Heart right ventricle (tissue), 16 donors: ENCODE data around the gene NHLRC4. TPM values are rescaled to one million over a fixed set of nuclear protein-coding genes. Genes with fewer than 3 reads are reported as not detected.

Experiments
- ATAC-seq, 8 donors: fragments of 200-7000 bp; cut with Tn5 transposase; one replicate each; pipeline ENCODE4 v1.9.1; 2020; ENCODE audit warnings: mild to moderate bottlenecking in 8 of 8, moderate library complexity in 8 of 8, moderate number of reproducible peaks in 1 of 8
- DNase-seq, 2 donors: peaks; one replicate each; pipeline ENCODE4 v3.0.0-alpha.2; 2020
- H3K27ac ChIP-seq, 10 donors: fragments of 200-600 bp; sonication (generic) in 2 of 10; one replicate each; pipeline versions ENCODE4 v1.5.0 to v1.8.0; 2020 to 2022; ENCODE audit warnings: mild to moderate bottlenecking in 3 of 10
- H3K27me3 ChIP-seq, 7 donors: fragments of 200-600 bp; one replicate each; pipeline ENCODE4 v1.8.0; 2021 to 2022; ENCODE audit warnings: mild to moderate bottlenecking in 2 of 7
- H3K36me3 ChIP-seq, 9 donors: fragments of 200-600 bp; sonication (generic) in 1 of 9; one replicate each; pipeline versions ENCODE4 v1.5.0 to v1.8.0; 2020 to 2022; ENCODE audit warnings: mild to moderate bottlenecking in 2 of 9
- H3K4me1 ChIP-seq, 9 donors: fragments of 200-600 bp; sonication (generic) in 1 of 9; one replicate each; pipeline versions ENCODE4 v1.5.0 to v1.8.0; 2020 to 2022; ENCODE audit warnings: mild to moderate bottlenecking in 4 of 9
- H3K4me3 ChIP-seq, 10 donors: fragments of 200-600 bp; sonication (generic) in 2 of 10; one replicate each; pipeline versions ENCODE4 v1.5.0 to v1.8.0; 2020 to 2022; ENCODE audit warnings: mild to moderate bottlenecking in 7 of 10, moderate library complexity in 2 of 10
- H3K9me3 ChIP-seq, 11 donors: fragments of 200-600 bp in 10 of 11; sonication (generic) in 2 of 11; one replicate each; pipeline versions ENCODE4 v1.5.0 to v1.8.0; 2013 to 2022; ENCODE audit warnings: mild to moderate bottlenecking in 2 of 11, control low read depth in 1 of 11, moderate library complexity in 1 of 11
- WGBS, 2 donors: extraction: QIAGEN DNeasy Blood & Tissue Kit; methylation state at CpG; one replicate each; pipeline ENCODE4 v1.1.7; 2013; ENCODE audit warnings: inconsistent platforms in 1 of 2; 5-methylcytosine and 5-hydroxymethylcytosine counted together
- intact Hi-C, 10 donors: fragments of 100-400 bp; cut with DNase I; formaldehyde crosslinking; loops; one replicate each; pipeline versions ENCODE4 v1.11.1 to v1.14.2; 2022
- polyA plus RNA-seq, 2 donors: library from polyadenylated mRNA; stranded (reverse); fragments of 200-250 nt; gene quantifications; one replicate each; pipeline ENCODE4 v1.2.3, GENCODE V29; 2013
- total RNA-seq, 10 donors: library from RNA; stranded (reverse); fragmentation: NEBNext Ultra II Directional in 3 of 10; extraction: Animal tissue kit (Norgen Biotek cat#: 25700) in 3 of 10; gene quantifications; one replicate each; pipeline versions ENCODE4 v1.2.1 to v1.2.4, GENCODE V29; 2021 to 2023
- TF ChIP-seq, protein P1 (sequence below), 9 donors: fragments of 200-600 bp; sonication (generic) in 2 of 9; IDR thresholded peaks; one replicate each; pipeline versions ENCODE4 v1.5.0 to v1.8.0; 2021 to 2022; ENCODE audit warnings: antibody characterized with exemption in 9 of 9, mild to moderate bottlenecking in 5 of 9, moderate library complexity in 1 of 9
- donor health status: Arrhythmogenic right ventricular cardiomyopathy.
- donor health status: ischemic (EF 13 %, LVEDD 7.1; RV severe dilation, severe dysfunction).
- donor health status: healthy with polysubstance abuse.
- donor health status: DM: no; HTN: yes; CAD: no.
- donor health status: DM: no; HTN: no; CAD: no.
- donor health status: ischemic (EF 25% LVEDD 6.9; RV normal size, moderate dysfunction).
- donor health status: ischemic (EF 25% LVEDD 5.7; RV mildly dilated, moderate dysfunction).
- donor health status: healthy.
- donor health status: DM: yes; HTN: yes; CAD: no.
- donor health status: Ischemic cardiomyopathy.
- donor health status: ischemic (EF 35%, LVEDD 5.7; RV mildly dilated, moderate dysfunction).
- donor health status: nonischemic (EF 11% LVEDD 7.7; RV severe dilation, severe dysfunction).
- donor health status: DM: yes; HTN: yes; CAD: no.
- donor health status: PGD.
- donor health status: ischemic (EF 29% LVEDD 5.4; RV normal size, mild dysfunction).
- donor health status: nonischemic (EF 23%, LVEDD 6.1; RV moderate dilation, normal function).

Gene NHLRC4
- total and polyA plus RNA-seq, 12 donors = 0.12 to 0.75 (median 0.54) TPM; not detected in 2

- peaks cover 0 to 50% (median 12%) of the 10 kb centered on the region in 9 donors for H3K36me3 ChIP-seq
- TF ChIP-seq, protein P1, sequence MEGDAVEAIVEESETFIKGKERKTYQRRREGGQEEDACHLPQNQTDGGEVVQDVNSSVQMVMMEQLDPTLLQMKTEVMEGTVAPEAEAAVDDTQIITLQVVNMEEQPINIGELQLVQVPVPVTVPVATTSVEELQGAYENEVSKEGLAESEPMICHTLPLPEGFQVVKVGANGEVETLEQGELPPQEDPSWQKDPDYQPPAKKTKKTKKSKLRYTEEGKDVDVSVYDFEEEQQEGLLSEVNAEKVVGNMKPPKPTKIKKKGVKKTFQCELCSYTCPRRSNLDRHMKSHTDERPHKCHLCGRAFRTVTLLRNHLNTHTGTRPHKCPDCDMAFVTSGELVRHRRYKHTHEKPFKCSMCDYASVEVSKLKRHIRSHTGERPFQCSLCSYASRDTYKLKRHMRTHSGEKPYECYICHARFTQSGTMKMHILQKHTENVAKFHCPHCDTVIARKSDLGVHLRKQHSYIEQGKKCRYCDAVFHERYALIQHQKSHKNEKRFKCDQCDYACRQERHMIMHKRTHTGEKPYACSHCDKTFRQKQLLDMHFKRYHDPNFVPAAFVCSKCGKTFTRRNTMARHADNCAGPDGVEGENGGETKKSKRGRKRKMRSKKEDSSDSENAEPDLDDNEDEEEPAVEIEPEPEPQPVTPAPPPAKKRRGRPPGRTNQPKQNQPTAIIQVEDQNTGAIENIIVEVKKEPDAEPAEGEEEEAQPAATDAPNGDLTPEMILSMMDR (IDR thresholded peaks at IDR 0.05) = no peak
- H3K27ac ChIP-seq = no peak overlapping the region
- 81 to 82% methylated on average over 21 of the region's 21 CpGs for WGBS, 2 donors
- no peak overlapping the region for H3K4me3 ChIP-seq
- ATAC-seq (no peak), DNase-seq (no peak)
- no peaks in the 10 kb centered on the region for H3K27me3 ChIP-seq
- intact Hi-C loops = loop anchor here in 2 of 10 donors (5.0 kb wide), 2 partner anchors 81 to 86 kb away; no protein-coding TSS in a partner anchor
- peaks cover 0 to 10% (median 0%) of the 10 kb centered on the region in 9 donors for H3K4me1 ChIP-seq
- no peaks in the 10 kb centered on the region for H3K9me3 ChIP-seq
Measured at GRCh38 chr16:576197-576822, 9.5 kb downstream of the NHLRC4 start.

DNA sequence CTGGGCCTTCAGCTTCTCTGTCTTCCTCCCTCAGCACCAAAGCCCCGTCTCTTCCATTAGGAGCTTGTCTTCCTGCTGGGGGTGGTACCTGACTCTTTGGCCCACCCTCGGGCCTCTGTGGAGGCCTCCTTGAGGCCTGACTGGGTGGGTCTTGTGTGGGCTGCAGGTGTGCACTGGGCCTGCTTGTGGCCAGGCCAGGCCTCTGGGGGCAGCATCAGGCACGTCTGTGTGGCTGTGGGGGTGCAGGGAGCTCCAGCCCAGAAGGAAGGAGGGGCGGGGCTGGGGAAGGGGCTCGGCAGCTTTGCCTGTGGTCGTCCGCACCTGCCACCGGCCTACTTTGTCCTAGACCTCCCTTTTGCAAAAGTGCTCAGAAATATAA, 10.0 kb downstream of the NHLRC4 start:
- no peak for ATAC-seq
- intact Hi-C loops = loop anchor here in 2 of 10 donors (5.0 kb wide), 2 partner anchors 80 to 85 kb away; no protein-coding TSS in a partner anchor

DNA sequence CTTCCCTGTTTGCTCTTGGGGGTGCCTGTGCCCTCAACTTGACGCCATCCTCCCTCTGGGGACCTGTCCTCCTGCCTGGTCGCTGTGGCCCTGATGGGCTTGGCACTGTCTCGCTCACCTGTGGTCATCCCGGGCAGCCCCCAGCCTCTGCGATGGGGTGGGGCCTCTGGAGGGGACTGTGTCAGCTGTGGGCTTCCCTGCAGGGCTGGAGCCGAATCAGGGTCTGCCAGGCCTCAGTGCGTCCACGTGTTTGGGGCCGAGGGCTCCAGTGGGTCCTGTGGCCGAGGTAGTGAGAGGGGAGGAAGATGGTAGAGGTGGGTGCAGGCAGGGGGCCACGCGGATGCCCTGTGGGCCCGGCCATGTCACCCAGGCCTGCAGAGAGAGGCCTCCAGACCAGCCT, 11.0 kb downstream of the NHLRC4 start:
- H3K9me3 ChIP-seq = no peaks in the 10 kb centered on the region
- ATAC-seq = no peak
- H3K4me1 ChIP-seq = peaks cover 0 to 10% (median 0%) of the 10 kb centered on the region in 9 donors
- intact Hi-C loops = loop anchor here in 2 of 10 donors (5.0 kb wide), 2 partner anchors 80 to 85 kb away; no protein-coding TSS in a partner anchor
- no peak overlapping the region for H3K4me3 ChIP-seq
- TF ChIP-seq, protein P1 (IDR thresholded peaks at IDR 0.05) = no peak
- DNase-seq = no peak
- 93 to 94% methylated on average over 13 of the region's 13 CpGs for WGBS, 2 donors
- no peak overlapping the region for H3K27ac ChIP-seq
- peaks cover 0 to 43% (median 12%) of the 10 kb centered on the region in 9 donors for H3K36me3 ChIP-seq
- H3K27me3 ChIP-seq = no peaks in the 10 kb centered on the region

More for the DNA sequence above, 10.0 kb downstream of the NHLRC4 start:
- DNase-seq = no peak
- no peak overlapping the region for H3K27ac ChIP-seq
- no peaks in the 10 kb centered on the region for H3K27me3 ChIP-seq
- peaks cover 0 to 49% (median 12%) of the 10 kb centered on the region in 9 donors for H3K36me3 ChIP-seq
- WGBS, 2 donors = 71 to 80% methylated on average over 8 of the region's 8 CpGs
- H3K4me1 ChIP-seq = peaks cover 0 to 10% (median 0%) of the 10 kb centered on the region in 9 donors
- H3K9me3 ChIP-seq = no peaks in the 10 kb centered on the region
- TF ChIP-seq, protein P1 (IDR thresholded peaks at IDR 0.05) = no peak
- no peak overlapping the region for H3K4me3 ChIP-seq

DNA sequence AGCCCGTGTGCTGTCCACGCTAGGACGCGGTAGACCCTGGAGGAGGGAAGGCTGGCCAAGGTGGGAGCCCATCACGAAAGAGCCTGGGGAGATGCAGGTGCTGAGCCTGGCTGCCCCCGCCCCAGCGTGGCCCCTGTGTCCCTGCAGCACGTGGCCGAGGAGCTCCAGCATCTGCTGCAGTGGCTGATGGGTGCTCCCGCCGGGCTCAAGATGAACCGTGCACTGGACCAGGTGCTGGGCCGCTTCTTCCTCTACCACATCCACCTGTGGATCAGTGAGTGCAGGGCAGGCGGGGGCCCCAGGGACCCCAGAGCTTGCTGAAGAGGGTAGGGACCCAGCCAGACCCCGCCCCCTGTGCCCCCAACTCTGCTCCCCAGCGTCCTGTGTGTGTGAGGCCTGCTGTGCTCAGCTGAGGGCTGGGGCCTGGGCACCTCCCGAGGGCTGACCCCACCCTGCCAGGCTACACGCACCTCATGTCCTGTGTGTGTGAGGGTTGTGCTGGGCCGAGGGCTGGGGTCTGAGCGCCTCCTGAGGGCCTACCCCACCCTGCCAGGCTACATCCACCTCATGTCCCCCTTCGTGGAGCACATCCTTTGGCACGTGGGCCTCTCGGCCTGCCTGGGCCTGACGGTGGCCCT, 11.5 kb downstream of the NHLRC4 start:
- TF ChIP-seq, protein P1 (IDR thresholded peaks at IDR 0.05) = no peak
- Histone ChIP-seq H3K27me3 (no peaks in the 10 kb centered on the region), H3K9me3 (no peaks in the 10 kb centered on the region), H3K4me3 (no peak overlapping the region), H3K27ac (no peak overlapping the region), H3K36me3 (peaks cover 0 to 48% (median 12%) of the 10 kb centered on the region in 9 donors), H3K4me1 (peaks cover 0 to 14% (median 5%) of the 10 kb centered on the region in 9 donors)
- WGBS, 2 donors = 83 to 91% methylated on average over 23 to 24 of the region's 24 CpGs
- ATAC-seq (no peak), DNase-seq (no peak)
- intact Hi-C loops = loop anchor here in 2 of 10 donors (5.0 kb wide), 2 partner anchors 79 to 84 kb away; no protein-coding TSS in a partner anchor
